ENCODE data around the gene COL26A1.

DNA sequence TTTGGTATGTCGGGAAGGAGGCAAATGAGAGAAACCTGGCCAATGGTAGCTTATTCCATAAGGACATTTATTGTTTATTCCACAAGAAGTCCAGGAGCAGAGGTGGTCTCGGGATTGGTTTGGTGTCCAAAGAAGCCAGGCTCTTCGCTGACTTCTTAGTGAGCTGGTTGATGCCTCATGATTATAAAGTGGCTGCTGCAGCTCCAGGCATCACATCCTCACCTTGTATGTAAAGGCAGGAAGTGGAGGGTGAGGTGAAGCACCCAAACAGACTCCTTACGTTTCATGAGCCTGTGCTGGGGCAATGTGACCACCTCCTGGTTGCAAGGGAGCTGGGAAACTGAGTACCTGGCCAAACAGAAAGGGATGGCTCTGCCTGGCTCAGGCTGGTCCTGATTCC is 174.0 kb downstream of the COL26A1 start:
- TF ChIP-seq, protein P1, sequence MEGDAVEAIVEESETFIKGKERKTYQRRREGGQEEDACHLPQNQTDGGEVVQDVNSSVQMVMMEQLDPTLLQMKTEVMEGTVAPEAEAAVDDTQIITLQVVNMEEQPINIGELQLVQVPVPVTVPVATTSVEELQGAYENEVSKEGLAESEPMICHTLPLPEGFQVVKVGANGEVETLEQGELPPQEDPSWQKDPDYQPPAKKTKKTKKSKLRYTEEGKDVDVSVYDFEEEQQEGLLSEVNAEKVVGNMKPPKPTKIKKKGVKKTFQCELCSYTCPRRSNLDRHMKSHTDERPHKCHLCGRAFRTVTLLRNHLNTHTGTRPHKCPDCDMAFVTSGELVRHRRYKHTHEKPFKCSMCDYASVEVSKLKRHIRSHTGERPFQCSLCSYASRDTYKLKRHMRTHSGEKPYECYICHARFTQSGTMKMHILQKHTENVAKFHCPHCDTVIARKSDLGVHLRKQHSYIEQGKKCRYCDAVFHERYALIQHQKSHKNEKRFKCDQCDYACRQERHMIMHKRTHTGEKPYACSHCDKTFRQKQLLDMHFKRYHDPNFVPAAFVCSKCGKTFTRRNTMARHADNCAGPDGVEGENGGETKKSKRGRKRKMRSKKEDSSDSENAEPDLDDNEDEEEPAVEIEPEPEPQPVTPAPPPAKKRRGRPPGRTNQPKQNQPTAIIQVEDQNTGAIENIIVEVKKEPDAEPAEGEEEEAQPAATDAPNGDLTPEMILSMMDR (IDR thresholded peaks at IDR 0.05): no peak
- no peak for TF ChIP-seq POLR2AphosphoS5 (IDR thresholded peaks at IDR 0.05)
